Activated T-cell treated with anti-CD3 and anti-CD28 coated beads, Interleukin-2, amount 50 U/mL, for 48 hours (primary cell): ENCODE measurements around the gene HRK.

Experiments used
- DNase-seq, 2 experiments: peaks; one replicate each; pipeline ENCODE4 v3.0.0-alpha.2; 2020

HRK gene

GRCh38 chr12:116881325-116881876, at the start of gene HRK:
Gene HRK (minus strand): TSS chr12:116881441. CDS start chr12:116881307, 134 bp downstream.
- DNase-seq = peak in 1 of 2 experiments; percentile 28

- no peak for DNase-seq
Measured at GRCh38 chr12:116929885-116930284, 48.6 kb upstream of the HRK start.

GRCh38 chr12:116928504-116928903, 47.3 kb upstream of the HRK start:
- no peak for DNase-seq

- no peak for DNase-seq
Measured at GRCh38 chr12:116927244-116927940, 46.2 kb upstream of the HRK start.

GRCh38 chr12:116926283-116927243, 45.3 kb upstream of the HRK start:
- no peak for DNase-seq

- DNase-seq = peak; percentile 61 to 67
Measured at GRCh38 chr12:116924558-116925453, 43.6 kb upstream of the HRK start.

- DNase-seq = no peak
Measured at GRCh38 chr12:116922194-116922897, 41.1 kb upstream of the HRK start.

- no peak for DNase-seq
Measured at GRCh38 chr12:116920939-116921338, 39.7 kb upstream of the HRK start.

- no peak for DNase-seq
Measured at GRCh38 chr12:116919706-116920485, 38.7 kb upstream of the HRK start.

GRCh38 chr12:116919247-116919661, 38.0 kb upstream of the HRK start:
- no peak for DNase-seq

- DNase-seq = no peak
Measured at GRCh38 chr12:116918464-116918863, 37.2 kb upstream of the HRK start.

GRCh38 chr12:116916714-116917114, 35.5 kb upstream of the HRK start:
- peak; percentile 67 to 72 for DNase-seq

GRCh38 chr12:116916122-116916521, 34.9 kb upstream of the HRK start:
- DNase-seq = no peak

GRCh38 chr12:116915326-116915725, 34.1 kb upstream of the HRK start:
- no peak for DNase-seq

- peak; percentile 79 to 80 for DNase-seq
Measured at GRCh38 chr12:116910645-116911451, 29.6 kb upstream of the HRK start, which contains the start of gene FBXW8. Gene FBXW8 (plus strand): TSS chr12:116910950. CDS start chr12:116911038, 88 bp downstream.

GRCh38 chr12:116910280-116910644, 29.0 kb upstream of the HRK start:
- no peak for DNase-seq

- no peak for DNase-seq
Measured at GRCh38 chr12:116906285-116906684, 25.0 kb upstream of the HRK start.

GRCh38 chr12:116903818-116904217, 22.6 kb upstream of the HRK start:
- DNase-seq = no peak

- no peak for DNase-seq
Measured at GRCh38 chr12:116901612-116902011, 20.4 kb upstream of the HRK start.

- no peak for DNase-seq
Measured at GRCh38 chr12:116898669-116899068, 17.4 kb upstream of the HRK start.
